Gastroesophageal sphincter (tissue), 3 donors: ENCODE measurements around the gene KRR1.

ENCODE experiments used
- EP300 ChIP-seq: sonication (generic); formaldehyde crosslinking; IDR thresholded peaks from one replicate; pipeline ENCODE4 v1.6.1; 2017; ENCODE audit warnings: antibody characterized with exemption, mild to moderate bottlenecking
- POLR2A ChIP-seq, 2 donors: fragments of 450-650 bp; IDR thresholded peaks; one replicate each; pipeline ENCODE4 v1.6.1; 2017; ENCODE audit warnings: antibody characterized with exemption in 2 of 2, mild to moderate bottlenecking in 2 of 2, moderate library complexity in 1 of 2
- POLR2AphosphoS5 ChIP-seq: sonication (generic); formaldehyde crosslinking; IDR thresholded peaks from one replicate; pipeline ENCODE4 v1.6.1; 2017; ENCODE audit warnings: antibody characterized with exemption
- TF ChIP-seq, protein P1 (sequence below), 4 experiments: fragments of 200-600 bp in 2 of 4; fragments of 450-650 bp in 2 of 4; sonication (generic) in 1 of 4; IDR thresholded peaks; one replicate each; pipeline ENCODE4 v1.5.1; 2017 to 2019; ENCODE audit warnings: antibody characterized with exemption in 4 of 4, mild to moderate bottlenecking in 2 of 4, moderate library complexity in 2 of 4

GRCh38 chr12:75481774-75482173 lies 29.6 kb downstream of the KRR1 start:
- TF ChIP-seq, protein P1, sequence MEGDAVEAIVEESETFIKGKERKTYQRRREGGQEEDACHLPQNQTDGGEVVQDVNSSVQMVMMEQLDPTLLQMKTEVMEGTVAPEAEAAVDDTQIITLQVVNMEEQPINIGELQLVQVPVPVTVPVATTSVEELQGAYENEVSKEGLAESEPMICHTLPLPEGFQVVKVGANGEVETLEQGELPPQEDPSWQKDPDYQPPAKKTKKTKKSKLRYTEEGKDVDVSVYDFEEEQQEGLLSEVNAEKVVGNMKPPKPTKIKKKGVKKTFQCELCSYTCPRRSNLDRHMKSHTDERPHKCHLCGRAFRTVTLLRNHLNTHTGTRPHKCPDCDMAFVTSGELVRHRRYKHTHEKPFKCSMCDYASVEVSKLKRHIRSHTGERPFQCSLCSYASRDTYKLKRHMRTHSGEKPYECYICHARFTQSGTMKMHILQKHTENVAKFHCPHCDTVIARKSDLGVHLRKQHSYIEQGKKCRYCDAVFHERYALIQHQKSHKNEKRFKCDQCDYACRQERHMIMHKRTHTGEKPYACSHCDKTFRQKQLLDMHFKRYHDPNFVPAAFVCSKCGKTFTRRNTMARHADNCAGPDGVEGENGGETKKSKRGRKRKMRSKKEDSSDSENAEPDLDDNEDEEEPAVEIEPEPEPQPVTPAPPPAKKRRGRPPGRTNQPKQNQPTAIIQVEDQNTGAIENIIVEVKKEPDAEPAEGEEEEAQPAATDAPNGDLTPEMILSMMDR (IDR thresholded peaks at IDR 0.05), result no peak
- TF ChIP-seq POLR2A (IDR thresholded peaks at IDR 0.05) (no peak), POLR2AphosphoS5 (no peak), EP300 (no peak)
